T-helper 22 cell (primary cell): ENCODE measurements around the gene DCANP1.

Source experiments
- DNase-seq: peaks from one replicate; pipeline ENCODE4 v3.0.0-alpha.2; 2020; ENCODE audit warnings: low read depth

Gene DCANP1

DNA sequence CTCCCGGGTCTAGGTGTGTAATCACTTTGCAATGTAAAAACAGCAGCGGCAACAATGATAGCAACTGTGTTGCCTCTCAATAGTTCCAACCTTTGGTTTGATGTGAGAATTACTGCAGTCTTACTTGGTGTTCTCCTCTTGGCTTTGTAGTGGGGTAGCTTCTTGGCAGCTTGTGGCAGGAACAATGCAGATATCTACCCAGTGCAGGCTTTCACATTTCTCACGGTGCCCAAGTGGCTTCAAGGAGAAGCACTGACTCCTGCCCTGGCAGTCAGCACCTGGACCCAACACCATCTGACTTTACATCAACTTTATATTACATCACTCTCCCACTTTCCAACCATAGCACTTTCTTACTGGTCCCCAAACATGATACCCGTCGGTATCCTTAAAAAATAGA is 33.4 kb upstream of the DCANP1 start:
- DNase-seq, result no peak

DNA sequence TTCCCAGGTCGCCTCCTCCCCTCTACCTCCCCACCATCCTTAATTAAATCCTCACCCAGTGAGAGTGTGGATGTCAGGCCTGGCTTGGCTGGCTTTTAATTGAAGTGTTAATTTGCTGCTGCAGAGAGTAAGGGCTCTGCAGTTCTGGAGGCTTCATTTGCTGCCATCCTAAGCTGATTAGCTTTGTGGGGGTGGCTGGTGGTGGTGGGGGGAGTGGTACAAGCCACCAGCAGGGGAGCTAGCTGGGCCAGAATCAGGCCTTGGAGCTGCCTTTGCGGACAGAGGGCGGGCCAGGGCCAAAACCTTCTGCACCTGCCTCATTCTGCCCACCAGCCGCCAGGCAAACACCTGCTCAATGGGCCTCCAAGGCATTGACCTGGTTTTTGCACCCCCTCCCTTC is 31.8 kb upstream of the DCANP1 start:
- no peak for DNase-seq

DNA sequence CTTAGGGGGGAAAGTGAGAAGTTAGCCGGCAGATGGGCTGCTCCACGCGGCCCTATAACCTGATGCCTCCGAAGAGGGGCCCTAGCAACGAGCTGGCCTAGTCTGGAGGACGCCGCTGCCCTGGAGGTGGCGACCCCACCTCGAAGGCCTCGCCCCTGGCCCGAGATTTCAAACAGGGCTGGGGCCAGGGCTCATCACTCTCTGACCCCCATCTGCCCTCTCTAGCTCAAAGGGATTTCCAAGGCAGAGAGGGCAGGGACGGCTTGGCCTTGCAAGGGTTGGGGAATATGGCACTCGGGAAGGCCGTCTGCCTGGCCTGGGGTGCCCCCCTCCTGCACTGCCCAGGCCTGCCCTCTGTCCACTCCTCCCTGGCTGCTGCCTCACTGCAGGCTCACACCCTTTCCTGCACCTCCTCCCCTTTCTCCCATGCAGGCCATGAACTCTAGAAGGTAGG is 30.5 kb upstream of the DCANP1 start:
- no peak for DNase-seq

DNA sequence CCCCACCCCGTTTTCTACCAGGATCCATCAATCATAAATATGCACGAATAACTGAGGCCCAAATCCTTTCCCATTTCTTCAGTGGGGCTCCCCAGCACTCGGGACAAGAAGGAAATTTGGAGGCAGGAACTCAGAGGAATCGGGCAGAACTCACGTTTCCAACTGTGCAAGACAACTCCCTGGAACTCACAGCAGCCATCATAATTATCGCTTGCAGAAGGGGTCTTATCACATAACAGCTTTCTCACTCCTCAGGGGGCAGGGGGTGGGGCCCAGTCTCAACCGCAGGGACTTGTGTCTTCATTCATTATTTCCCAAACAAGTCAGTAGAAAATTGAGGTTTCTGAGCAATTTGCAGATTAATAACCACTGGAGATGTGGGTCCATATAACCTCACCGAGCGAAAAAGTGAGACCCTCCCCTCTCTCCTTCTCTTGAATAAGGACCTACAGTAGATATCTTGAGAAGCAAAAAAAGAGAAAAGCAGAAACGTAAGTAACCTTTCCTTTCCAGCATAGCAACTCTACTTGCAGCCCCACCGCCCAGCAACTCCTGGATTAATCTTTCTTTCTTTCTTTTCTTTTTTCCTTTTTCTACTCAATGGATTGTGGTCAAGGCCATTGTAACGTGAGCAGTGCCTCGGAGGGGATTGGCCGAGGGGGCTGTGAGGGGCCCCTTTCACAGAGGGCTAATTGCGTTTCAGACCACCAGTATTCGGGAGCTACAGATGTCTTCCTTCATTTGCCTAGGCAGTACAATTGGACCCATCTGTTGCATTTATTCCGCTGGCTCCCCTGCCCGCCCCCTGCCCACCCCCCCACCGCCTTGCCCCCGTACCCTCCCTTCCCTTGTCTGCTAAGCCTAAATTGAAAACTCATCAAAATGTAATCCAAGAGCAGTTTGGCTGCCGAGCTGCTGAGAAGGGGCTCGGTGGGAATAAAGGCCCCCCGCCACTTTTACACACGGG is 29.8 kb upstream of the DCANP1 start:
- no peak for DNase-seq

DNA sequence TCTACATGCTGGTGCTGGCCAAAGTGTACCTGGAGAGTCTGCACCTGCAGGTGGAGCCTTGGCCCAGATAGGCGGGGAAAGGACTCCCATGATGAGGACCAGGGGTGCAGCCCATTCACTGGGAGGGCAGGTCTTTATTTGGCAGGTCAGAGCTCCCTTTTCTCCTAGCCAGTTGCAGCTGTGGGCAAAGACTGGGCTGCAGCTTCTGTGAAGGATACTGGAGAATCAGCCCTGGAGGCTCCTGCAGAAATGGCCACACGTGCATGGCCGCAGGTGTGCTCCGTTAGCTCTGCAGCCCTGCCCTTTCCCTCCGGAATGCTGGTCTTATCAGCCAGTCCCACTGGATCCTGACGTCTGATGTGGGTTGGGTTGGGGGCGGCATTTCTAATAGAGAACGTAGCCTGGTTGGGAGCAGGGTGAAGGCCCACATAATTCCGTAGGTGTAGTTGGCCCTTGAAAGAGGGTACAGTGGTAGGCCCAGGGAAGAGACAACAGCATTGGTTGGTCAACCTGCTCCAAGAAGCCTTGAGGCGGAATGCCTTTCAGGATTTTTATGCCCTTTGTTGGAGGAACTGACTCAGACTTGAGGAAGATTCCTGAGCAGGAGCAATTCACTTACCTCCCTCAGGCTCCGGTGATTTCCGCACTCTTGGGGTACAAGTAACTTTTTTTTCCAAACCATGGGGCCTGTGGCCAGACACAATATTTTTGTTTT is 27.0 kb upstream of the DCANP1 start:
- DNase-seq, result no peak

DNA sequence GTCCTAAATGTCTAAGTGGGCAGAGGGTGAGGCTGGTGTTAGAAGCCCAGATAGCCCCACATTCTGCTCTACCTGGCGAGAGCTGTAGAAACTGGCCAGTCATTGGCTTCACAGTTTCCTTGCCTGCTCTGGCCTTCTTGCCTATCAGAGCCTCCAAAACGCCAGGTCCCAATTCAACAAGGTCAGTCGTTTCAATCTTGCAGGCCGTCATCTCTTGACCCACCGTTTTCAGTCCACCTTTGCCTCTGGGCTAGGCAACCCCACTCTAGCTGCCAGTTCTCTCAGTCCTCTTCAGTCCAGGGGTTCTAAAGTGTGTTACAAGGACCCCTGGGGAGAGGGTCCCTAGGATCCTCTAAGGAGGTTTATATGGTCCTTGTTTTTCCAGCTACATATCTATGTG is 25.0 kb upstream of the DCANP1 start:
- no peak for DNase-seq

DNA sequence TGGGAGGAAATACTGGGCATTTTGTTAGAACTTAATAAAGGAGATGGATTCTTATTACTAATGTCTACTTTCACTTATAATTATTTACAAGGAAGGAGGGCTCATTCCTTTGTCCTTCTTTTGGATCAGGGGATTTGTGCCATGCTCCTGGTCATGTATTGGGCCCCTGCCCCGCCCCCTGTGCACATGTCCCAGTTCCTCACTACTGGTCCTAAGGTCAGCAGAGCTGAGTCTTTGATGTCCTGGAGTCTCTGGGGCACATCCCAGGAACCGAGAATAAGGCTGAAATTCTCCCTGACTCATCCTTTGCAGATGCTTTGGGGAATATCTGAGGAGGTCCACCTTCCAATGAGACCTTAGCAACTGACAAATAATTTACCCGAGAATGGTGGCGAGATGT is 24.6 kb upstream of the DCANP1 start:
- no peak for DNase-seq

DNA sequence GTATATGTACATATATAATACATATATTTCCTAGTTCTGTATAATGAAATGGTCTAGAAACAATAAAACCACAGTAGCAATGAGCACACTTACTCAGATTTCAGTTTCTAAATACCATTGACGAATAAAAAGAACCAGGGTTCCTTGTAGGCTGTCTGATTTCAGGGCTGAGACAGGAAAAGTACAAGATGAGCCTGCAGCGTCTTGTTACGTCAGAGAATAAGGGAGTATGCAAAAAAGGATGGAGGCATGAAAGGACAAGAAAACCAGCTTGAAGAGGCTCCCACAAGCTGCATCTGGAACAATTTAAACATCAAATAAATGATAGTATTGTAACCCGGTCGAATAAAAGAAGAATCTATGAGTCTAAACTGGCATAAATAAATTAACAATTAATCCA is 22.8 kb upstream of the DCANP1 start:
- no peak for DNase-seq

DNA sequence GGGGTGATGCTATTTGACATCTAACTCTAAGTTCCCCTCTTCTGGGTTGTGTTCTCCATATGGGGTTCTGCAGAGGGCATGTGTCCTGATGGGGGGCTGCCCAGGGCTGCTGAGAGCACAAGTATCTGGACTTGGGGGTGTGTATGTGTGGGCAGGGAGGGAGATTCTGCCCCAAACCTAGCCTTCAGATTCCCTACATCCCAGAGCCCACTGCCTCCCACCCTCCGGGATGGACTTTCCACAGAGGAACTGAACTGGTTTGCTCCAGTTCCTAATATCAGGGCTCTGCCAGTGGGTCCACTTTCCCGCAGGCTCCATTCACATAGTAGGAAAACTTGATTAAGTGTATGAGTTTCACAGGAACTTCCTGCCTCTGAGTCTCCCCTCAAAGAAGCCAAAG is 21.4 kb upstream of the DCANP1 start:
- no peak for DNase-seq

DNA sequence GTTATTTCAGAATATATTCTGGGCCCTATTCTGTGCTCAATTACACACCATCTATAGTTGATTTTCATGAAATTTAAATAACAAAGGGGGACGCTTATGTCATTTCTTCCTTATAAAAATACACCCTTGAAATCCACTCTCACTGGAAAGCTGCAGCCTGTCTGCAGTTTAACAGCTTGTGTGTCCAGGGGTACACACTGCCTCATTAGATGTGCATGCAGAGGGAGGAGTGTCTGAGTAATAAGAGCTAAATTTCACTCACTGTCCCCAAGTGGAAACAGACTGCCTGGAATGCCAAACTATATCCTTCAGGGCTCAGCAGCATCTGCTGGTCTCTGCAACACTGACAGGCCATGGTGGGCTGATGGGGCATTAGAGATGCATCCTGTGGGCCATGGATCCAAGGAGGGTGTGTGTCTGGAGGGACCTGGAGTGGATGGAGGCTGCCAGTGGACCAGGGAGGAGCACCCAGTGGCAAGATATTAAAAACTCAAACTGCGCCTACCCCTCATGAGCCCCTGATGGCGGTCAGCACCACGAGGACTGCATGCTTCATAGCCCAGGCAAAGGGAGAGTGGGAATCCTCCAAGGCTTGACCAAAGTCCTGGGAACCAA is 20.8 kb upstream of the DCANP1 start:
- no peak for DNase-seq

DNA sequence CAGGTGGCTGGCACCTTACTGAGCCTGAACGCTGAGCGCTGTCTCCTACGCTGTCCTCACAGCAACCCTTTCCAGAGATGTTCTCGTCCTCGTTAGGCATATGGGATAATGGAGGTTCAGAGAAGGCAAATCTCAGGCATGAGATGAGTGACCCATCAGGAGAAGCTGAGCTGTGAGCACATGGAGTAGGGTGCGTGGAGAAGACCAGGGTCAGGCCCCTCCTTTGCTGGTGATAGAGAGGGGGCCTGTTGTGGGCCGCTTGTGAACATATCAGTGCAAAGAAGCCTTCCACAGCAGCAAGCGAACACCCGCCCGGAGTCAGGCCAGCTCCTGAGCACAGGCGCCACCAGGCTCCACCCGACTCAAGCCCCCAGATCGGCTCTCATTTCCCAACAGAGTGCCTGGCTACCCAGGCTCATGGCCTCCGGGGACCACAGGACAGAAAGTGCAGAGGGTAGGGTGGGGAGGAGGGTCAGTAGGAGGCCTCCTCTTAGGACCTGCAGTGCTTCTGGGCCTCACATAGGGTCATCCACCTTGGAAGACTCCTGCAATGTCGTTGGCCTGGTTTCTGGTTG is 20.0 kb upstream of the DCANP1 start:
- no peak for DNase-seq

DNA sequence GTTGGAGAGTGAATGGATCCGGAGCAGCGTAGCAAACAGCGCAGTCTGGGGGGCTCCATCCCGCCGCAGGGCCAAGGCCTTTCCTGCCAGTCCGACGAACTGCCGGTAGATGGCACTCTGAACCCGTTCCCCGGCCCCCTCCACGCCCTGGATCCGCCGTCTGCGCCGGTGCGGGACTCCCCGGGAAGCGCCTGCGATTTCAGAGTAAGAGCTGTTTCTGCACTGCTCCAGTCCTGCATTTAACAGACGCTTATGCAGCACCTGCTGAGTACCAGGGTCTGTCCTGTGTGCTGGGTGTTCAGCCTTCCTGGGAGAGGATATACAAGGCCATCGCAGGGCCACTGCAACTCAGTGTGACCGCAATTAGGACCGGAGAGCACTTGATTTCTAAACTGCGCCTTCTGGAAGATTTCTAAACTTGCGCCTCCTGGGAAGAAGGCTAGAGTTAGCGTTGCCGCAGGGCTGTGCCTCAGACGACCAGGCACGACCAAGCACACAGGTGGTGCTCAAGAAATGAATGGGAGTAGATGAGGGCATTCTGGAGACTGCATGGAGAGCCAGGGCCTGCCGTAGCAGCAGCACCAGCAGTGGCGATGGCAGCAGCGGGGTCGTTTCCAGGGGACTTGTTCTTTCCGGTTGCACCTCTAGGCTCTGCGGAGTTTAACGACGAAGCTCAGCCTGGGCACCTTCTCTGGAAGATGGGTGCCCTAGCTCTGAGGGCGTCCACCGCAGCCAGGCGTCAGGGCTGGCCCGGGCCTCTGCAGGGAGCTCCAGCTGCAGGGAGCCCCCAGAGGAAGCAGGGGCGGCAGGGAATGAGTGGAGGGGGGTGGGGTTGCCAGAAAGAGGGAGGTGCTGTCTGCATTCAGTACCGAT is 19.3 kb upstream of the DCANP1 start:
- peak; percentile 5 for DNase-seq

DNA sequence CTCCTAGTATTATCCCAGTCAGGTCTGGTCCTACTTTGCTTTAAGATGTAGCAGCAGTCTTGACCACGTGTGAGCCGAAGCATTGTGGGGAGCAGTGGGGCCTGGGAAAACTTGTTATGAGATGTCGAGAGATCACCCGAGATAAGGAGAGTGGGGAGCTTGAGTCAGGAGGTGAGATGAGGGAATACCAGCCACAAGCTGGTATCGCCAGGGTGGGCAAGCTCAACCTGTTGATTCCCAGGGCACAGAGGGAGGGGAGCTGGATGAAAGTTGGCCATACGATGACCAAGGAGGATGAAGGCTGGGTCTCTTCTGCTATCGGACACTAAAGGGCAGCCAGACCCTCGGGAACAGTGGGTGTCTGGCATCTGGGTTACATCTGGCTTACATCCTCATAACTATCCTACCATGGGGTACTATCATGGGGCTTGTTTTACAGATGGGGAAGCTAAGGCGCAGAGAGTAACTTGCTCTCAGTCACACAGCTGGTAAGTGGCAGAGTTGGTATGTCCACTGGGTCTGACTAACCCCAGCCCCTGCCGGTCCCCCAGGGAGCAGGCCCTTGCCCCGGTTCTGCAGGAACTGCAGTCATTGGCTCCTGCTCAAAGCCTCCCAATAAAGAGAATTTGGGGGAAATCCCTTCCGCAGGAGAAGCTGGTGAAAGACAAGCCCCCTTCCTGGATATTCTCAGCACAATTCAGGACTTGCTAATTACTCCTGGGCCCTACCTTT is 18.4 kb upstream of the DCANP1 start:
- no peak for DNase-seq

DNA sequence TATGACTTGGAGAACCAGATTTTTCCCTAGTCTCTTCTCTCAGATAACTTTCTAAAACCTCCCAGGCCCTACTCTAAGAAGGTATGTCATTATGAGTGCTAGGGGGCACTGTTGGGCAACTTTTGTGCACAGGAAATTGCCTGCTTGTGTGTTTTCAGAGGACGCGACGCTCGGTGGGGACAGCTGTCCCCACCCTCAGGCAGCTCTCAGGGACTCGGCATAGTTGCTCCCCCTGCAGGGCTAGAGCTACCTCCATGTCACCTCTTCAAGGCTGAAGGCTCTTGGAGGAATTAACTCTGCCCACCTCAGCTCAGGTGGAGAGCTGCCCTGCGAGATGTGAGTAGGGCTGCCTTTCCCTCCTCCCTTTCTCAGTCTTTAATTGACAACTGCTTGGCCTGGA is 15.2 kb upstream of the DCANP1 start:
- DNase-seq, result no peak

DNA sequence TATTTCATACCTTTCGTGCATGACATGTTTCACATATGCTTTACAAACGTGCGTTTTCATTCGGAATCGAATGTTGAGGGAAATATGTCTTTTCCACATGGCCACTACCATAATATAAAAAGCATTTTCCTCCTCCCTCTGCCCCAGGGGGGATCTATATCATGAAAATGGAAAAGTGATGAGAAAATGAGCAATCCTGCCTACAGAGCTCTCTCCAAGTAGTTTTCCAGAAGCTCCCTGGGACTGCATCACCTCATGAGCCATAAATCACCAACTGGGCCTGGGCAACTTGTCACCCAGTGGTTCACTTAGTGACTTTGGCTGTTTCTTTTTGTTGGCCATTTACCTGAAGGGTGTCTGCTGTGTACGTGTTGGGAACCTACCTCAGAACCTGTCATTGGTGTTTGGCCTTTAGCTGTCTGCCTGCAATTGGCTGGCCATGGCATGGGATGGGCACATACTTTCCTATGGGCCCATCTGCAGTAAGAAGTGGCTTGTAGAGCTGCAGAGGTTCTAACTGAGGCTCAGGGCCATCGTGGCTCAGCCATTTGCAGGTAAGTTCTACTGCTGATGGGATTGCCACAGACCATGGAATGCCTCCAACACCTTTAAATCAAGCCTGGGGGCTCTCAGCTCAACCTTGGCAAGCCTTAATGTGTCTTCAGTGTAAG is 14.5 kb upstream of the DCANP1 start:
- DNase-seq, result no peak

DNA sequence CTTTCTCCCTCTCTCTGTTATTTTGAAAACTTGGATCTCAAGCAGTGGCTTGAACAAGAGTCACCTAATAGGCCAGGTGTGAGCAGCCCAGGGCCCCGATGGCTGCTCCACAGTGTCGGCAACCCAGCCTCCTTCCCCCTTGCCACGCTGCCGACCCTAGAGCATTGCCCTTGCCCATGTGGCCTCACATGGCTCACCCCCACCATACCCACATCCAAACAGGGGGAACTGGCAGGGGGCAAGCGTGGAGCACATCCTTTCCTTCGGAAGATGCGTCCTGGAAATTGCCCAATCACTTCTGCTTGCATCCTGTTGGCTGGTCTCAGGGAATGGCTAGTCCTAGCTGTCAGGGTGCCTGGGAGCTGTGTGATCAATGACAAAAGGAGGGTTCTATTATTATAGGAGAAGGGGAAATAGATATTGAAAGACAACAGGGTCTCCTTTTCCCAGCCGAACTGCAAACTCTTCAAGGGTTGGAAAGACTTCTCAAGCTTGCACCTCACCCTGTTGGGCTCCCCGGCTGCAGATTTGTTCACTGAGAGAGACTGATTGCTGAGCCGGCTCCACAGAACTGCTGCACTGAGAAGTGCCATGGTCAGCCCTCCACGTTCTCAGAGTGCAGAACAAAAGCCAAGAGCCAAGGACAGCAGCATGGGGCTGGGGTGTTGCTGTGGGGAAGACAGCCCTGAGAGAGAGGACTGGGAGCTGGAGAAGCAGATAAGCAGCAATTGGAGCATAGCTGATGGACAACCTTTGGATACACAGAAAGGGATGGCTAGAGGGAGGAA is 13.3 kb upstream of the DCANP1 start:
- DNase-seq, result no peak

DNA sequence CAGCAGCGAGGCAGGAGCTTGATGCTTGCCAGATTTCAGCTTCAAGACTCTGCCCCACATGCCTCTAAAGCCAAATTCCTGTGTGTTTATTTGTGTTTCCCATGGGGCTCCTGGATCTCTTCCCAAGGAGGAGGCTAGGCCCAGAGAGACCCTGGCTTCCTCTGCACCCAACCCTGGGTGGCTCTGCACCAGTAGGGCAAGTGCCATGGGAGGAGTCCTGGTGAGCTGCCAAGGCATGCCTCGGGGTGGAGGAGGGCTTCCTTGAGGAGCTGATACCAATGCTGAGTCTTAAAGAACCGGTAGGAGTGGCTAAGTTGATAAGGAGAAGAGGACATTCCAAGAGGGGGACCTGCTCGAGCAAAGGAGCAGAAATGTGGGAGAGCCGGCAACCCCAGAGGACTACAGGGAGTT is 11.8 kb upstream of the DCANP1 start:
- DNase-seq, result no peak

DNA sequence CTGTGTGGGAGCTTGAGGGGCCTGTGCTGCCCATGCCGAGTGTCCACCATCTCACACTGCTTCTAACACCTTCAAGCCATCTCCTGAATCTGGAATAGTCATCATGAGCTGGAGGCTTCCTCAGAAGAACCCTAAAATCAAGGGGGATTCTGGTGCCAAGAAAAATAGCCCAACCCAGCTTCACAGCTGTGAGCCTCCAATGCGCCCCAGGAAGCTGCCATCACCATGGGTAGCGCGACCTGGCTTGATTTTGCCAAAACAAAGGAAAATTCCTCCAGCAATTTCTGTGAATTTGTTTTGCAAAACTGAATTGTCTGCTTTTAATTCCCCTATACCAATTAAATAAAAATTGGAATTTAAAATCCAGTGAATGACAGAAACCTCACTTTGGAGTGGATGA is 11.2 kb upstream of the DCANP1 start:
- DNase-seq, result no peak

DNA sequence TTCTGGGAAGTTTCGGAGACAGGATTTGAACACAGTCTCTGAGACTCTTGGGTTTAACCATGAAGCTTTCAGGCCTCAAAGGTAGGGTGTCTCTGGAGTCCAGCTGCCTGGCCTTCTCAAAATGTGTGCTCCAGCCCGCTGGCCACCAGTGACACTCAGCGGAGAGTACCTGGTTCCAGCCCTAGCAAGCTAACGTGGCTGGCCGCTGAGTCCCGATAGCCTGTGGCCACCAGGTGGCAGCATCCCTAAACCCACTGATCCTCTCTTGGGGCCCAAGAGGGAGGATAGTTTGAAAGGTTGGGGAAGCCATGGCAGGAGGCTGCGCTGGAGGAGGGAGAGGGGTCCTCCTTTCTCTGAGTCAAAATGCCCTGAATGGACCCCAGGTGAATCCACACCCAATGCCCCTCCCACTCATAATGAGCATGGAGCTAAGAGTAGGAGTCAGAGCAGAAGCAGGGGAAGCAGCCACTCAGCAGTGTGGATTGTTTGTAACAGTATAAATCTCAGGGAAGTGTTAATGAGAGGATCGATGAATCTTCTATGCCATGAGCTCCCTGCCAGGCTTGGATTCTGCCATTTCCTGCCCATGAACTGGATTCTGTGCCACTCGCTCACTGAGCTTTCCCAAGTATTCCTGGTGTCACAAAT is 10.4 kb upstream of the DCANP1 start:
- DNase-seq, result no peak
